GM21381 (cell line): ENCODE results near the gene SPTBN5.

Source experiments
- ATAC-seq: cut with Tn5 transposase; IDR thresholded peaks from one replicate; pipeline ENCODE4 v1.9.1; 2021; ENCODE audit warnings: mild to moderate bottlenecking, moderate library complexity; ENCODE audit not compliant: unreplicated experiment

SPTBN5 gene

GRCh38 chr15:41827290-41827879, 66.5 kb downstream of the SPTBN5 start:
- no peak for ATAC-seq

- ATAC-seq, result no peak
Measured at GRCh38 chr15:41825572-41826535, 68.0 kb downstream of the SPTBN5 start.

GRCh38 chr15:41825145-41825544, 68.7 kb downstream of the SPTBN5 start:
- ATAC-seq, result no peak

GRCh38 chr15:41824062-41824745, 69.6 kb downstream of the SPTBN5 start:
- ATAC-seq, result no peak

GRCh38 chr15:41823502-41823901, 70.4 kb downstream of the SPTBN5 start:
- no peak for ATAC-seq

- ATAC-seq, result no peak
Measured at GRCh38 chr15:41822957-41823356, 70.9 kb downstream of the SPTBN5 start.

- no peak for ATAC-seq
Measured at GRCh38 chr15:41822471-41822870, 71.4 kb downstream of the SPTBN5 start.

GRCh38 chr15:41821831-41822230, 72.0 kb downstream of the SPTBN5 start:
- no peak for ATAC-seq

GRCh38 chr15:41820791-41821423, 72.9 kb downstream of the SPTBN5 start:
- ATAC-seq, result no peak

GRCh38 chr15:41819455-41820050, 74.3 kb downstream of the SPTBN5 start:
- no peak for ATAC-seq

GRCh38 chr15:41817781-41818180, 76.1 kb downstream of the SPTBN5 start:
- no peak for ATAC-seq

GRCh38 chr15:41817327-41817726, 76.5 kb downstream of the SPTBN5 start:
- ATAC-seq, result no peak

GRCh38 chr15:41816788-41817187, 77.1 kb downstream of the SPTBN5 start:
- ATAC-seq, result no peak

GRCh38 chr15:41814534-41814933, 79.3 kb downstream of the SPTBN5 start:
- no peak for ATAC-seq

- ATAC-seq, result no peak
Measured at GRCh38 chr15:41813426-41813825, 80.4 kb downstream of the SPTBN5 start.

- no peak for ATAC-seq
Measured at GRCh38 chr15:41812820-41813375, 81.0 kb downstream of the SPTBN5 start.

- no peak for ATAC-seq
Measured at GRCh38 chr15:41811432-41812195, 82.2 kb downstream of the SPTBN5 start.

GRCh38 chr15:41810651-41811431, 83.0 kb downstream of the SPTBN5 start:
- no peak for ATAC-seq
